ENCODE measurements around the gene PDK4. TPM values are rescaled to one million over a fixed set of nuclear protein-coding genes. Genes with fewer than 3 reads are reported as not detected.
"Not testable (repeated sequence)": the region's sequence is repeated elsewhere in the genome, so short reads cannot be mapped to it uniquely, and the experiment has no call there.

Gene PDK4
- total and polyA plus RNA-seq, 2 donors from 2014 or later, result 45.0 to 106 TPM

DNA sequence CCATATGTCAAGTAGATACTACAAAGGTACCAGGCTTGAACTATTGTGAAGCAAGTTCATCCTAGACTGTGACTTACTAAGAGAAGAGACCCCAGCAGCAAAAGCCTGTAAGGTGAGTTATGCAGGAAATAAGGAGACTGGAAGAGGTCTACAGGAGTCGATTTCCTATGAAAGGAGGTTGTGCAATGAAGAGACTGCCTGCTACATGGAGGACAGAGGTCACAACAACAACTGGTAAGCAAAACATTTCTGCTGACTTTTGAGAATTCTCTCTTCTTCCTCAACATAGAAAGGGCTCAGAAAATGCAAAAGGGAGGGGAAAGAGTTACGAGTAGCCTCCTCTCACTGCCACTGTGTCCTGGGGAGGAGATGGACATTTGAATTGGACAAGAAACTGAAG lies 42.4 kb downstream of the PDK4 start:
- no peak for TF ChIP-seq CTCF (IDR thresholded peaks at IDR 0.05; ENCODE audit: borderline replicate concordance, extremely low read depth, insufficient read depth)
- Histone ChIP-seq H3K27me3 (ENCODE audit: control insufficient read depth, insufficient read depth, low read length) (no peaks in the 10 kb centered on the region), H3K9me3 (ENCODE audit: control insufficient read depth in 2 of 3, insufficient read depth in 1 of 3, low read length in 3 of 3) (no peaks in the 10 kb centered on the region), H3K9ac (ENCODE audit: low read length in 3 of 3) (no peak overlapping the region), H3K4me3 (ENCODE audit: low read length in 3 of 3) (no peak overlapping the region), H3K36me3 (ENCODE audit: control insufficient read depth in 2 of 3, insufficient read depth in 3 of 3, low read length in 3 of 3) (no peaks in the 10 kb centered on the region), H3K27ac (ENCODE audit: low read depth in 2 of 2, low read length in 2 of 2) (no peak overlapping the region), H3K4me1 (ENCODE audit: control insufficient read depth in 2 of 3, insufficient read depth in 2 of 3, low read depth in 1 of 3, low read length in 3 of 3) (peaks cover 0 to 24% (median 14%) of the 10 kb centered on the region in 3 donors)
- FAIRE-seq (no peak), DNase-seq (no peak)
- intact Hi-C loops (cut with DNase I), result no loop called here

- H3K9ac ChIP-seq (ENCODE audit: low read length in 3 of 3); H3K27ac ChIP-seq (ENCODE audit: low read depth in 2 of 2, low read length in 2 of 2); H3K4me3 ChIP-seq (ENCODE audit: low read length in 3 of 3); FAIRE-seq; intact Hi-C loops (cut with DNase I); H3K27me3 ChIP-seq (ENCODE audit: control insufficient read depth, insufficient read depth, low read length); DNase-seq; H3K9me3 ChIP-seq (ENCODE audit: control insufficient read depth in 2 of 3, insufficient read depth in 1 of 3, low read length in 3 of 3); H3K36me3 ChIP-seq (ENCODE audit: control insufficient read depth in 2 of 3, insufficient read depth in 3 of 3, low read length in 3 of 3): not testable (repeated sequence)
- peaks cover 0 to 35% (median 21%) of the 10 kb centered on the region in 3 donors for H3K4me1 ChIP-seq (ENCODE audit: control insufficient read depth in 2 of 3, insufficient read depth in 2 of 3, low read depth in 1 of 3, low read length in 3 of 3)
Observed at GRCh38 chr7:95552010-95552926, 44.0 kb downstream of the PDK4 start.

DNA sequence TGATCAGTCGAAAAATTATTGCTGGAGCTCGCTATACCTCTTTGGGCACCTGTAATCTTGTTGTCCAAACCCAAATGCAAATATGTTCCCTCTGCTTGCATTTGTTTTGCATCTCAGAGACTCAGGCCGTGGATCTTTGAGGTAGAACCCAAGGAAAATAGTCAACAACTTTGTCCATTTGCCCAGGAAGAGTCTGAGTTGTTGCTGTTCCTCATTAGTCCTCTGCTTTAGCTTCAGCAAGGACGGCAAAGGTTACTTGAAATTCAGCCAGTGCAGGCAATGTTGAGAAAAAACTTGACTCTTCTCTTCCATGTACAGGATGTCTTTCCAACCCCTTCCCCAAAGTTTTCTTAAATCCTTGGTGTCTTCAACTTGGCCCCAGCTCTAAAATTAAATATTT lies 45.8 kb downstream of the PDK4 start:
- no peak for TF ChIP-seq CTCF (IDR thresholded peaks at IDR 0.05; ENCODE audit: borderline replicate concordance, extremely low read depth, insufficient read depth)
- Histone ChIP-seq H3K9ac (ENCODE audit: low read length in 3 of 3) (peak overlapping the region in 1 of 3 donors; percentile 3), H3K4me1 (ENCODE audit: control insufficient read depth in 2 of 3, insufficient read depth in 2 of 3, low read depth in 1 of 3, low read length in 3 of 3) (peaks cover 0 to 35% (median 24%) of the 10 kb centered on the region in 3 donors), H3K27ac (ENCODE audit: low read depth in 2 of 2, low read length in 2 of 2) (peak overlapping the region; percentile 87 to 90), H3K36me3 (ENCODE audit: control insufficient read depth in 2 of 3, insufficient read depth in 3 of 3, low read length in 3 of 3) (no peaks in the 10 kb centered on the region), H3K27me3 (ENCODE audit: control insufficient read depth, insufficient read depth, low read length) (no peaks in the 10 kb centered on the region), H3K9me3 (ENCODE audit: control insufficient read depth in 2 of 3, insufficient read depth in 1 of 3, low read length in 3 of 3) (no peaks in the 10 kb centered on the region), H3K4me3 (ENCODE audit: low read length in 3 of 3) (peak overlapping the region in 2 of 3 donors; percentile 3 to 27)
- FAIRE-seq (no peak), DNase-seq (no peak)
- intact Hi-C loops (cut with DNase I), result no loop called here

GRCh38 chr7:95549818-95550529 lies 46.3 kb downstream of the PDK4 start:
- peak; percentile 86 for FAIRE-seq
- peak overlapping the region; percentile 87 to 90 for H3K27ac ChIP-seq (ENCODE audit: low read depth in 2 of 2, low read length in 2 of 2)
- intact Hi-C loops (cut with DNase I), result no loop called here

More at GRCh38 chr7:95549818-95550529, 46.3 kb downstream of the PDK4 start:
- TF ChIP-seq CTCF (IDR thresholded peaks at IDR 0.05; ENCODE audit: borderline replicate concordance, extremely low read depth, insufficient read depth), result no peak
- Histone ChIP-seq H3K4me3 (ENCODE audit: low read length in 3 of 3) (peak overlapping the region in 2 of 3 donors; percentile 3 to 27), H3K4me1 (ENCODE audit: control insufficient read depth in 2 of 3, insufficient read depth in 2 of 3, low read depth in 1 of 3, low read length in 3 of 3) (peaks cover 0 to 35% (median 25%) of the 10 kb centered on the region in 3 donors), H3K36me3 (ENCODE audit: control insufficient read depth in 2 of 3, insufficient read depth in 3 of 3, low read length in 3 of 3) (no peaks in the 10 kb centered on the region), H3K9ac (ENCODE audit: low read length in 3 of 3) (peak overlapping the region in 1 of 3 donors; percentile 3), H3K27me3 (ENCODE audit: control insufficient read depth, insufficient read depth, low read length) (no peaks in the 10 kb centered on the region), H3K9me3 (ENCODE audit: control insufficient read depth in 2 of 3, insufficient read depth in 1 of 3, low read length in 3 of 3) (no peaks in the 10 kb centered on the region)
- peak in 3 of 5 donors; percentile 42 to 91 (median 64) for DNase-seq

Measured in kidney (tissue), 14 donors.